HTR-8/SVneo (cell line): ENCODE data around the gene STARD9.

Experiments used
- DNase-seq: peaks from one replicate; pipeline ENCODE4 v3.0.0; 2011; ENCODE audit warnings: low spot score, mixed read lengths; ENCODE audit not compliant: insufficient read length
- FAIRE-seq: peaks from 2 replicates; lab custom pipeline; 2011; peaks lifted over from hg19 to GRCh38; lab: Jason Lieb, UNC

STARD9 gene

GRCh38 chr15:42723068-42723467, 147.7 kb downstream of the STARD9 start:
- FAIRE-seq (no peak), DNase-seq (no peak)

GRCh38 chr15:42724276-42724675, 148.9 kb downstream of the STARD9 start:
- FAIRE-seq (no peak), DNase-seq (no peak)

GRCh38 chr15:42725331-42725903, 150.0 kb downstream of the STARD9 start:
- DNase-seq, result no peak
- no peak for FAIRE-seq

GRCh38 chr15:42726114-42726513, 150.7 kb downstream of the STARD9 start:
- FAIRE-seq, result no peak
- no peak for DNase-seq

- DNase-seq (no peak), FAIRE-seq (no peak)
These were observed 152.5 kb downstream of the STARD9 start for GRCh38 chr15:42727750-42728381.

- FAIRE-seq (no peak), DNase-seq (no peak)
These were observed 153.2 kb downstream of the STARD9 start for GRCh38 chr15:42728560-42728959.

GRCh38 chr15:42728972-42729371, 153.6 kb downstream of the STARD9 start:
- no peak for FAIRE-seq
- DNase-seq, result no peak

GRCh38 chr15:42729409-42729808, 154.0 kb downstream of the STARD9 start:
- DNase-seq (no peak), FAIRE-seq (no peak)

- FAIRE-seq (no peak), DNase-seq (no peak)
These were observed 154.7 kb downstream of the STARD9 start for GRCh38 chr15:42730135-42730534.

GRCh38 chr15:42730536-42730935, 155.1 kb downstream of the STARD9 start:
- DNase-seq, result no peak
- FAIRE-seq, result no peak

- no peak for FAIRE-seq
- no peak for DNase-seq
These were observed 156.1 kb downstream of the STARD9 start for GRCh38 chr15:42731461-42731860.

- no peak for FAIRE-seq
- DNase-seq, result no peak
These were observed 156.9 kb downstream of the STARD9 start for GRCh38 chr15:42732095-42732827.

GRCh38 chr15:42733027-42733426, 157.6 kb downstream of the STARD9 start:
- DNase-seq, result no peak
- FAIRE-seq, result no peak

GRCh38 chr15:42734076-42734672, 158.8 kb downstream of the STARD9 start:
- DNase-seq, result no peak
- no peak for FAIRE-seq

GRCh38 chr15:42735382-42736165, 160.2 kb downstream of the STARD9 start:
- no peak for FAIRE-seq
- DNase-seq, result no peak

- FAIRE-seq (no peak), DNase-seq (no peak)
These were observed 160.9 kb downstream of the STARD9 start for GRCh38 chr15:42736178-42736792.

GRCh38 chr15:42736793-42737528, 161.6 kb downstream of the STARD9 start, which contains the start of gene CDAN1:
Gene CDAN1 (minus strand): TSS chr15:42737128. CDS start chr15:42737102, 26 bp downstream.
- DNase-seq, result peak; percentile 95
- FAIRE-seq, result peak; percentile 42

- FAIRE-seq, result no peak
- DNase-seq, result no peak
These were observed 162.3 kb downstream of the STARD9 start for GRCh38 chr15:42737529-42738328.
